Gastrocnemius medialis (tissue), 4 donors: Measurements from ENCODE around the gene NR5A1. TPM values are rescaled to one million over a fixed set of nuclear protein-coding genes. Genes with fewer than 3 reads are reported as not detected.

Experiments
- ATAC-seq, 2 donors: fragments of 150-250 bp; one replicate each; pipeline ENCODE4 v1.9.1; 2016
- DNase-seq, 2 donors: peaks; one replicate each; pipeline ENCODE4 v3.0.0-alpha.2; 2019
- H3K27ac ChIP-seq, 4 donors: fragments of 200-600 bp; sonication (generic); 1 replicate in 1 of 4; 2 replicates in 3 of 4; pipeline ENCODE4 v1.5.1; 2016 to 2018; ENCODE audit warnings: mild to moderate bottlenecking in 2 of 4, moderate library complexity in 1 of 4
- H3K27me3 ChIP-seq, 3 donors: fragments of 200-600 bp; sonication (generic) in 2 of 3; 1 replicate in 1 of 3; 2 replicates in 2 of 3; pipeline versions ENCODE4 v1.5.1 to v1.6.0; 2016 to 2019; ENCODE audit warnings: mild to moderate bottlenecking in 1 of 3, moderate library complexity in 1 of 3
- H3K36me3 ChIP-seq, 2 donors: fragments of 200-600 bp; sonication (generic) in 1 of 2; one replicate each; pipeline ENCODE4 v1.5.1; 2017 to 2018
- H3K4me1 ChIP-seq, 2 donors: fragments of 200-600 bp; sonication (generic) in 1 of 2; one replicate each; pipeline ENCODE4 v1.5.1; 2016 to 2017; ENCODE audit warnings: mild to moderate bottlenecking in 2 of 2
- H3K4me3 ChIP-seq, 4 donors: fragments of 200-600 bp; sonication (generic) in 3 of 4; 1 replicate in 1 of 4; 2 replicates in 3 of 4; pipeline ENCODE4 v1.5.1; 2016 to 2019; ENCODE audit warnings: mild to moderate bottlenecking in 2 of 4
- H3K9me3 ChIP-seq, 3 donors: fragments of 200-600 bp; sonication (generic) in 2 of 3; 1 replicate in 1 of 3; 2 replicates in 2 of 3; pipeline ENCODE4 v1.5.1; 2016 to 2019
- CTCF ChIP-seq, 5 experiments: fragments of 450-650 bp in 3 of 5; fragments of 200-600 bp in 2 of 5; sonication (generic) in 2 of 5; IDR thresholded peaks in 4 of 5; conservative IDR thresholded peaks in 1 of 5; 1 replicate in 4 of 5; 2 replicates in 1 of 5; pipeline ENCODE4 v1.5.1; 2016 to 2019; ENCODE audit warnings: antibody characterized with exemption in 5 of 5, mild to moderate bottlenecking in 3 of 5, moderate library complexity in 3 of 5
- POLR2A ChIP-seq, 2 donors: fragments of 450-650 bp; IDR thresholded peaks; one replicate each; pipeline ENCODE4 v1.6.1; 2017; ENCODE audit warnings: antibody characterized with exemption in 2 of 2, mild to moderate bottlenecking in 2 of 2, moderate library complexity in 2 of 2
- in situ Hi-C, 4 donors: fragments of 200-750 bp; cut with MboI; loops; one replicate each; pipeline versions ENCODE4 v1.15.0 to v1.8.0; 2017; ENCODE audit warnings: low sequenced_read_pairs in 4 of 4
- intact Hi-C: fragments of 100-400 bp; cut with DNase I; formaldehyde crosslinking; loops from one replicate; pipeline ENCODE4 v1.15.1; 2023; ENCODE audit warnings: low total_unique reads
- total RNA-seq, 4 donors: library from RNA; depleted of rRNA; stranded (reverse); fragments of >200 nt; gene quantifications; one replicate each; pipeline versions ENCODE4 v1.1.0 to v1.2.3, GENCODE V29; 2016

NR5A1 gene
- total RNA-seq, 4 donors from 2014 or later, result not detected

GRCh38 chr9:124469011-124469832 lies 38.0 kb downstream of the NR5A1 start:
- ATAC-seq (no peak), DNase-seq (no peak)
- H3K9me3 ChIP-seq, result no peaks in the 10 kb centered on the region
- no peaks in the 10 kb centered on the region for H3K4me1 ChIP-seq
- in situ Hi-C loops, result no loop called here
- H3K27me3 ChIP-seq, result no peaks in the 10 kb centered on the region
- no peak overlapping the region for H3K4me3 ChIP-seq
- no peaks in the 10 kb centered on the region for H3K36me3 ChIP-seq
- H3K27ac ChIP-seq, result no peak overlapping the region
- intact Hi-C loops, result no loop called here
- no peak for TF ChIP-seq CTCF (IDR thresholded peaks at IDR 0.05 in 4 of 5, conservative IDR thresholded peaks at IDR 0.05 in 1 of 5)
- no peak for TF ChIP-seq POLR2A (IDR thresholded peaks at IDR 0.05)

- Histone ChIP-seq H3K4me1 (no peaks in the 10 kb centered on the region), H3K9me3 (no peaks in the 10 kb centered on the region), H3K27ac (no peak overlapping the region), H3K4me3 (no peak overlapping the region), H3K27me3 (peaks cover 0 to 2% (median 0%) of the 10 kb centered on the region in 3 donors), H3K36me3 (no peaks in the 10 kb centered on the region)
- in situ Hi-C loops (no loop called here), intact Hi-C loops (no loop called here)
- no peak for TF ChIP-seq CTCF (IDR thresholded peaks at IDR 0.05 in 4 of 5, conservative IDR thresholded peaks at IDR 0.05 in 1 of 5)
- TF ChIP-seq POLR2A (IDR thresholded peaks at IDR 0.05), result no peak
- ATAC-seq, result no peak
- no peak for DNase-seq
These were observed 39.0 kb downstream of the NR5A1 start for GRCh38 chr9:124468061-124468740.

GRCh38 chr9:124467410-124468060 lies 39.7 kb downstream of the NR5A1 start:
- in situ Hi-C loops (no loop called here), intact Hi-C loops (no loop called here)
- Histone ChIP-seq H3K27me3 (peaks cover 0 to 2% (median 0%) of the 10 kb centered on the region in 3 donors), H3K9me3 (no peaks in the 10 kb centered on the region), H3K36me3 (no peaks in the 10 kb centered on the region), H3K4me1 (no peaks in the 10 kb centered on the region), H3K4me3 (no peak overlapping the region), H3K27ac (no peak overlapping the region)
- TF ChIP-seq CTCF (IDR thresholded peaks at IDR 0.05 in 4 of 5, conservative IDR thresholded peaks at IDR 0.05 in 1 of 5), result no peak
- no peak for TF ChIP-seq POLR2A (IDR thresholded peaks at IDR 0.05)
- DNase-seq (no peak), ATAC-seq (no peak)

- intact Hi-C loops, result no loop called here
- no peak overlapping the region for H3K4me3 ChIP-seq
- ATAC-seq (no peak), DNase-seq (no peak)
- TF ChIP-seq CTCF (IDR thresholded peaks at IDR 0.05 in 4 of 5, conservative IDR thresholded peaks at IDR 0.05 in 1 of 5) (no peak), POLR2A (IDR thresholded peaks at IDR 0.05) (no peak)
- no peak overlapping the region for H3K27ac ChIP-seq
- no peaks in the 10 kb centered on the region for H3K36me3 ChIP-seq
- peaks cover 0 to 2% (median 0%) of the 10 kb centered on the region in 3 donors for H3K27me3 ChIP-seq
- in situ Hi-C loops, result no loop called here
- no peaks in the 10 kb centered on the region for H3K4me1 ChIP-seq
- no peaks in the 10 kb centered on the region for H3K9me3 ChIP-seq
These were observed 41.5 kb downstream of the NR5A1 start for GRCh38 chr9:124465736-124466135.
